Measurements from ENCODE around the gene KCNQ5. TPM values are rescaled to one million over a fixed set of nuclear protein-coding genes. Genes with fewer than 3 reads are reported as not detected.
A peak's percentile ranks its signal among the peaks of the same experiment; 100 is the strongest.
"Not testable (repeated sequence)": the region's sequence is repeated elsewhere in the genome, so short reads cannot be mapped to it uniquely, and the experiment has no call there.

KCNQ5 gene
- total RNA-seq, 1 experiment from 2014 or later, result 17.8 TPM

DNA sequence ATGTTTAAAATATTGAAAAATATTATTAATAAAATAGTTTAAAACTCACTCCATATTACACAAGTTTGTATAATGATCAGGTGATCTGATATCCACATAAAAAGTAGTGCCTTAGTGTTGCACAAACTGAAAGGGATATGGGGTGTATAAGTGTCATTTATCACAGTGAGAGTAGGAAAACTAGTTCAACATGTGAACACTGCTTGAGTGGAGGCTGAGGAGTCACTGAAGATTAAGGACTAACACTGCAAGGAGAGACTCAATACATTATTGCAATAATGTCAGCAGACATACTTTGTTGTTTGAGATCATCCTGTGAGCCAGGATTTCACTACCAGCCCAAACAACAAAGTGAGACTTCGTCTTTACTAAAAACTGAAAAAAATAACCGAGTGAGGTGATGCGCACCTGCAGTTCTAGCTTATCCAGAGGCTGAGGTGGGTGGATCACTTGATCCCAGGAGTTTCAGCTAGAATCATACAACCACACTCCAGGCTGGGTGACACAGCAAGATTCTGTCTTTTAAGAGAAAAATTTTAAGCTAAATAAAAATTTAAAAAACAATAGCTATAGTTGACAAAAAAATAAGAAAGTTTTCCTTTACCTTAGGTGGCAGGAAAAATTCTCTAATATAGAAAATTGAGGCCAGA is 605.9 kb downstream of the KCNQ5 start:
- no TSS peak for BruUV-seq (replicated peaks)
- no peak overlapping the region for H3K4me3 ChIP-seq (ENCODE audit: low read depth, low read length, poor library complexity, severe bottlenecking)
- DNase-seq (ENCODE audit: low spot score), result no peak
- no peaks in the 10 kb centered on the region for H3K27me3 ChIP-seq (replicated peaks; ENCODE audit: insufficient read depth, low read depth, low read length, poor library complexity)
- POLR2A ChIA-PET (ENCODE audit: low non-redundant PET), result no interaction called here
- TF ChIP-seq, protein P1, sequence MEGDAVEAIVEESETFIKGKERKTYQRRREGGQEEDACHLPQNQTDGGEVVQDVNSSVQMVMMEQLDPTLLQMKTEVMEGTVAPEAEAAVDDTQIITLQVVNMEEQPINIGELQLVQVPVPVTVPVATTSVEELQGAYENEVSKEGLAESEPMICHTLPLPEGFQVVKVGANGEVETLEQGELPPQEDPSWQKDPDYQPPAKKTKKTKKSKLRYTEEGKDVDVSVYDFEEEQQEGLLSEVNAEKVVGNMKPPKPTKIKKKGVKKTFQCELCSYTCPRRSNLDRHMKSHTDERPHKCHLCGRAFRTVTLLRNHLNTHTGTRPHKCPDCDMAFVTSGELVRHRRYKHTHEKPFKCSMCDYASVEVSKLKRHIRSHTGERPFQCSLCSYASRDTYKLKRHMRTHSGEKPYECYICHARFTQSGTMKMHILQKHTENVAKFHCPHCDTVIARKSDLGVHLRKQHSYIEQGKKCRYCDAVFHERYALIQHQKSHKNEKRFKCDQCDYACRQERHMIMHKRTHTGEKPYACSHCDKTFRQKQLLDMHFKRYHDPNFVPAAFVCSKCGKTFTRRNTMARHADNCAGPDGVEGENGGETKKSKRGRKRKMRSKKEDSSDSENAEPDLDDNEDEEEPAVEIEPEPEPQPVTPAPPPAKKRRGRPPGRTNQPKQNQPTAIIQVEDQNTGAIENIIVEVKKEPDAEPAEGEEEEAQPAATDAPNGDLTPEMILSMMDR (conservative IDR thresholded peaks at IDR 0.05; ENCODE audit: low read depth, low read length), result no peak
- no peak for TF ChIP-seq EZH2 (IDR thresholded peaks at IDR 0.05; ENCODE audit: borderline replicate concordance, low read depth, low read length, poor library complexity, severe bottlenecking)
- no peaks in the 10 kb centered on the region for H3K4me1 ChIP-seq (ENCODE audit: insufficient read depth, low read length, poor library complexity, severe bottlenecking)
- H3K36me3 ChIP-seq (ENCODE audit: insufficient read depth, low read length, poor library complexity, severe bottlenecking), result no peaks in the 10 kb centered on the region
- H3K9me3 ChIP-seq (ENCODE audit: low read depth, low read length, poor library complexity, severe bottlenecking), result no peaks in the 10 kb centered on the region
- CTCF ChIA-PET, result no interaction called here
- intact Hi-C loops (cut with micrococcal nuclease; ENCODE audit: unreplicated experiment), result no loop called here
- H3K27ac ChIP-seq (ENCODE audit: low read depth, low read length, poor library complexity, severe bottlenecking), result no peak overlapping the region

DNA sequence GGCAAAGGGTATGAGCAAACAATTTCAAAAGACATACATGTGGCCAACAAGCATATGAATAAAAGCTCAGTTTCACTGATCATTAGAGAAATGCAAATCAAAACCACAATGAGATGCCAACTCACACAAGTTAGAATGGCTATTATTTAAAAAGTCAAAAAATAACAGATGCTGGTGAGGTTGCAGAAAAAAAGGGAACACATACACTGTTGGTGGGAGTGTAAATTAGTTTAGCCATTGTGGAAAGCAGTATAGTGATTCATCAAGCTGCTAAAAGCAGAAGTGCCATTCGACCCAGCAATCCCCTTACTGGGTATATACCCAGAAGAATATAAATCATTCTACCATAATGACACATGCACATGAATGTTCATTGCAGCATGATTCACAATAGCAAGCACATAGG is 610.1 kb downstream of the KCNQ5 start:
- ChIA-PET POLR2A (ENCODE audit: low non-redundant PET) (no interaction called here), CTCF (no interaction called here)
- H3K27me3 ChIP-seq (replicated peaks; ENCODE audit: insufficient read depth, low read depth, low read length, poor library complexity), result no peaks in the 10 kb centered on the region
- DNase-seq (ENCODE audit: low spot score), result no peak
- TF ChIP-seq, protein P1 (conservative IDR thresholded peaks at IDR 0.05; ENCODE audit: low read depth, low read length), result no peak
- no peak for TF ChIP-seq EZH2 (IDR thresholded peaks at IDR 0.05; ENCODE audit: borderline replicate concordance, low read depth, low read length, poor library complexity, severe bottlenecking)
- H3K4me3 ChIP-seq (ENCODE audit: low read depth, low read length, poor library complexity, severe bottlenecking), result no peak overlapping the region
- H3K9me3 ChIP-seq (ENCODE audit: low read depth, low read length, poor library complexity, severe bottlenecking), result no peaks in the 10 kb centered on the region
- intact Hi-C loops (cut with micrococcal nuclease; ENCODE audit: unreplicated experiment), result no loop called here
- no TSS peak for BruUV-seq (replicated peaks)
- no peak overlapping the region for H3K27ac ChIP-seq (ENCODE audit: low read depth, low read length, poor library complexity, severe bottlenecking)
- no peaks in the 10 kb centered on the region for H3K4me1 ChIP-seq (ENCODE audit: insufficient read depth, low read length, poor library complexity, severe bottlenecking)
- no peaks in the 10 kb centered on the region for H3K36me3 ChIP-seq (ENCODE audit: insufficient read depth, low read length, poor library complexity, severe bottlenecking)

DNA sequence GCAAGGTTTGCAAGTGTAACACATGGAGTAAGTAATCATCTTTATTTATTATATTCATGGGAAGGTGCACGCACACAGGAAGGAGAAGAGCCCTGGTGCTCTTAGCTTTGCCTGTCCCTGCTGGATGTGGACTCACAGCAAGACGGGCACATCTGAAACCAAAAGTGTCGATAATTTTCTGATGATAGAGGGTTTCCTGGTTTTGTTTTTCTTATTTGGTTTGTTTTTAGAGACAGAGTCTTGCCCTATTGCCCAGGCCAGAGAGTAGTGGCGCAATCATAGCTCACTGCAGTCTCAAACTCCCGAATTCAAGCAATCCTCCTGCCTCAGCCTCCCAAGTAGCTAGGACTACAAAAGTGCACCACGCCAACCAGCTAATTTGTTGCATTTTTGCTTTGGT is 611.2 kb downstream of the KCNQ5 start:
- Histone ChIP-seq H3K4me3 (ENCODE audit: low read depth, low read length, poor library complexity, severe bottlenecking) (no peak overlapping the region), H3K27me3 (replicated peaks; ENCODE audit: insufficient read depth, low read depth, low read length, poor library complexity) (no peaks in the 10 kb centered on the region), H3K4me1 (ENCODE audit: insufficient read depth, low read length, poor library complexity, severe bottlenecking) (no peaks in the 10 kb centered on the region), H3K36me3 (ENCODE audit: insufficient read depth, low read length, poor library complexity, severe bottlenecking) (no peaks in the 10 kb centered on the region), H3K27ac (ENCODE audit: low read depth, low read length, poor library complexity, severe bottlenecking) (no peak overlapping the region), H3K9me3 (ENCODE audit: low read depth, low read length, poor library complexity, severe bottlenecking) (no peaks in the 10 kb centered on the region)
- intact Hi-C loops (cut with micrococcal nuclease; ENCODE audit: unreplicated experiment), result no loop called here
- no peak for TF ChIP-seq EZH2 (IDR thresholded peaks at IDR 0.05; ENCODE audit: borderline replicate concordance, low read depth, low read length, poor library complexity, severe bottlenecking)
- TF ChIP-seq, protein P1 (conservative IDR thresholded peaks at IDR 0.05; ENCODE audit: low read depth, low read length), result no peak
- no TSS peak for BruUV-seq (replicated peaks)
- CTCF ChIA-PET, result no interaction called here
- POLR2A ChIA-PET (ENCODE audit: low non-redundant PET), result no interaction called here
- no peak for DNase-seq (ENCODE audit: low spot score)

DNA sequence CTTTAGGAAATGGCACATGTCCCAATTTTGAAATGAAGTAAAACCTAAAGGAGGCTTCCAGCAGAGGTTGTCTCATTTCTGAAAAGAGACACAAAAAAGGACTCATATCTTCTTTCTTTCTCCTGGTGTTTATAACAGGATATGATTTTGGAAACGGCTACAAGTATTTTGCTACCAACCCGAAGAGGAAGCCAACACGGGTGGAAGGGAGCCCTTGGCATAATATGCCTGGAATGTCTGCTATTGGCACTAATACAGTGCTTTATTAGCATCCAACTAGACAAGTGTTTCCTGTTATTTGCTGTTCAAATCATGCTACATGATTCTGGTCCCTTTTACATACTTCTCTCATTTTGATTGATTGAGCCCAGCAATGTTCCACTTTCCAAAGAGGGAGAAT is 612.1 kb downstream of the KCNQ5 start:
- peak; percentile 38 for DNase-seq (ENCODE audit: low spot score)

More for the DNA sequence above, 612.1 kb downstream of the KCNQ5 start:
- H3K36me3 ChIP-seq (ENCODE audit: insufficient read depth, low read length, poor library complexity, severe bottlenecking); H3K4me3 ChIP-seq (ENCODE audit: low read depth, low read length, poor library complexity, severe bottlenecking); H3K9me3 ChIP-seq (ENCODE audit: low read depth, low read length, poor library complexity, severe bottlenecking); H3K4me1 ChIP-seq (ENCODE audit: insufficient read depth, low read length, poor library complexity, severe bottlenecking); CTCF ChIA-PET; H3K27ac ChIP-seq (ENCODE audit: low read depth, low read length, poor library complexity, severe bottlenecking); POLR2A ChIA-PET (ENCODE audit: low non-redundant PET); intact Hi-C loops (cut with micrococcal nuclease; ENCODE audit: unreplicated experiment); BruUV-seq (replicated peaks); H3K27me3 ChIP-seq (replicated peaks; ENCODE audit: insufficient read depth, low read depth, low read length, poor library complexity): not testable (repeated sequence)
